ENCODE measurements around the gene B3GALNT2. TPM values are rescaled to one million over a fixed set of nuclear protein-coding genes. Genes with fewer than 3 reads are reported as not detected.

Gene B3GALNT2
- total RNA-seq, 1 experiment from 2014 or later: 60.6 TPM

DNA sequence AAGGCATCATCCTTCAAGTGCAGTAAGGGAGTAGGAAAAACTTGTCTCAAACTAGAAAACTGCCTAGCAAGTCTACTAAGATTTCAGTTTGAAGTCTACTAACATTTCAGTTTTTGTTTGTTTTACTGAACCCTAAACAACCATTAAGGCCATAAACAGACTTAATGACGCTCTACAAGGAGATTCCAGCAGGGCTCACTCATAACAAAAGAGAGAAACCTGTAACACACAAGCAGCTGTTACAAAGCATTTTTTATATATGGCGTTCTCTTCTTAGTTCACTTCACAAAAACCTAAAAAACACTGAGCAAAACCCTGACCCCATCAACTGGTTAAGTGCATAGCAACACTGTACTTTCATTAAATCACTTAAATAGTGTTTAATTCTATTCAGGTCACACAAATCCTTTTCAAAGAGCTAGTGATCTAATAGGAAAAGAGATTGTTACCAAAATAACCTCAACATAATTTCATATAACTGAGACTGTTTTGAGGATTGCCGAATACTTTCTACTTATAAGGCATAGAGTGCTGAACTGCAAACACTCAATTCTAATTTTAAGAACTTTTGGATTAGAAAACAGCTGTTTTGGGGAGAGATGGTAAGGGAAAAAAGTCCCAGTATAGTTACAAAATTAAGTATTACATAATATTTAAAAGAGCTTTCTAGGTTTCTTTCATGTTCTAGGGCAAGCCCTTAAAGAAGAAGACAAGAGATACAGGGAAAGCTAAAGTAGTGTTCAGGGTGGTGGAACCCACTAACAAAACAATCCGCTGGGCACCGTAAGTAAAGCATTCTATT, 1.4 kb downstream of the B3GALNT2 start:
- ChIA-PET POLR2A (ENCODE audit: unreplicated experiment) (interaction anchor here (0.6 kb wide), 1 partner anchor 429 kb away, joined by 3 read pairs; no protein-coding TSS in a partner anchor), CTCF (interaction anchor here (0.6 kb wide), 1 partner anchor 230 kb away, joined by 3 read pairs; no protein-coding TSS in a partner anchor)
- Histone ChIP-seq H3K27ac (peak overlapping the region; percentile 69), H3K4me2 (peak overlapping the region; percentile 83), H3K79me2 (ENCODE audit: low read depth) (peaks cover 68% of the 10 kb centered on the region), H3K36me3 (ENCODE audit: low read depth) (no peaks in the 10 kb centered on the region; the same call in 1 of the 2 replicates), H3K4me1 (replicated peaks; ENCODE audit: insufficient read depth) (peaks cover 38% of the 10 kb centered on the region), H2AFZ (peak overlapping the region; percentile 84), H3K27me3 (ENCODE audit: insufficient read depth, low read depth) (no peaks in the 10 kb centered on the region), H3K9me2 (ENCODE audit: insufficient read depth) (no peaks in the 10 kb centered on the region), H3F3A (ENCODE audit: insufficient read depth, low read depth) (peaks cover 35% of the 10 kb centered on the region), H4K20me1 (ENCODE audit: insufficient read depth) (0 out of 2 replicates have a peak, but pooled peaks cover 4% of the 10 kb centered on the region), H3K4me3 (peak overlapping the region; percentile 77), H3K9me3 (ENCODE audit: insufficient read depth, low read depth) (no peaks in the 10 kb centered on the region)
- DNase-seq: no peak
- TF ChIP-seq, protein P1, sequence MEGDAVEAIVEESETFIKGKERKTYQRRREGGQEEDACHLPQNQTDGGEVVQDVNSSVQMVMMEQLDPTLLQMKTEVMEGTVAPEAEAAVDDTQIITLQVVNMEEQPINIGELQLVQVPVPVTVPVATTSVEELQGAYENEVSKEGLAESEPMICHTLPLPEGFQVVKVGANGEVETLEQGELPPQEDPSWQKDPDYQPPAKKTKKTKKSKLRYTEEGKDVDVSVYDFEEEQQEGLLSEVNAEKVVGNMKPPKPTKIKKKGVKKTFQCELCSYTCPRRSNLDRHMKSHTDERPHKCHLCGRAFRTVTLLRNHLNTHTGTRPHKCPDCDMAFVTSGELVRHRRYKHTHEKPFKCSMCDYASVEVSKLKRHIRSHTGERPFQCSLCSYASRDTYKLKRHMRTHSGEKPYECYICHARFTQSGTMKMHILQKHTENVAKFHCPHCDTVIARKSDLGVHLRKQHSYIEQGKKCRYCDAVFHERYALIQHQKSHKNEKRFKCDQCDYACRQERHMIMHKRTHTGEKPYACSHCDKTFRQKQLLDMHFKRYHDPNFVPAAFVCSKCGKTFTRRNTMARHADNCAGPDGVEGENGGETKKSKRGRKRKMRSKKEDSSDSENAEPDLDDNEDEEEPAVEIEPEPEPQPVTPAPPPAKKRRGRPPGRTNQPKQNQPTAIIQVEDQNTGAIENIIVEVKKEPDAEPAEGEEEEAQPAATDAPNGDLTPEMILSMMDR (conservative IDR thresholded peaks at IDR 0.05): no peak
- TF ChIP-seq EZH2 (IDR thresholded peaks at IDR 0.05; ENCODE audit: low read depth): no peak
- intact Hi-C loops (cut with micrococcal nuclease; ENCODE audit: unreplicated experiment): loop anchor here (5.0 to 10.0 kb wide), 4 partner anchors 136 to 602 kb away; partner anchors contain the start of gene TBCE
- BruUV-seq (replicated peaks): no TSS peak

- H3K4me2 ChIP-seq: peak overlapping the region; percentile 42
- H2AFZ ChIP-seq: no peak overlapping the region
- intact Hi-C loops (cut with micrococcal nuclease; ENCODE audit: unreplicated experiment): loop anchor here (5.0 to 10.0 kb wide), 4 partner anchors 134 to 604 kb away; partner anchors contain the start of gene TBCE
- peak; percentile 15 to 90 for DNase-seq
- H4K20me1 ChIP-seq (ENCODE audit: insufficient read depth): 0 out of 2 replicates have a peak, but pooled peaks cover 12% of the 10 kb centered on the region
- H3K4me1 ChIP-seq (replicated peaks; ENCODE audit: insufficient read depth): peaks cover 31% of the 10 kb centered on the region
- H3K9me2 ChIP-seq (ENCODE audit: insufficient read depth): no peaks in the 10 kb centered on the region
- ChIA-PET POLR2A (ENCODE audit: unreplicated experiment) (no interaction called here), CTCF (no interaction called here)
- H3K4me3 ChIP-seq: no peak overlapping the region
- TF ChIP-seq, protein P1 (conservative IDR thresholded peaks at IDR 0.05): no peak
- no peak for TF ChIP-seq EZH2 (IDR thresholded peaks at IDR 0.05; ENCODE audit: low read depth)
- H3F3A ChIP-seq (ENCODE audit: insufficient read depth, low read depth): peaks cover 28% of the 10 kb centered on the region
- BruUV-seq (replicated peaks): no TSS peak
- H3K79me2 ChIP-seq (ENCODE audit: low read depth): peaks cover 74% of the 10 kb centered on the region
- H3K27ac ChIP-seq: peak overlapping the region; percentile 40
- H3K36me3 ChIP-seq (ENCODE audit: low read depth): no peaks in the 10 kb centered on the region; the same call in 1 of the 2 replicates
- no peaks in the 10 kb centered on the region for H3K27me3 ChIP-seq (ENCODE audit: insufficient read depth, low read depth)
- H3K9me3 ChIP-seq (ENCODE audit: insufficient read depth, low read depth): no peaks in the 10 kb centered on the region
Observed at GRCh38 chr1:235500971-235501540, 3.2 kb downstream of the B3GALNT2 start.

DNA sequence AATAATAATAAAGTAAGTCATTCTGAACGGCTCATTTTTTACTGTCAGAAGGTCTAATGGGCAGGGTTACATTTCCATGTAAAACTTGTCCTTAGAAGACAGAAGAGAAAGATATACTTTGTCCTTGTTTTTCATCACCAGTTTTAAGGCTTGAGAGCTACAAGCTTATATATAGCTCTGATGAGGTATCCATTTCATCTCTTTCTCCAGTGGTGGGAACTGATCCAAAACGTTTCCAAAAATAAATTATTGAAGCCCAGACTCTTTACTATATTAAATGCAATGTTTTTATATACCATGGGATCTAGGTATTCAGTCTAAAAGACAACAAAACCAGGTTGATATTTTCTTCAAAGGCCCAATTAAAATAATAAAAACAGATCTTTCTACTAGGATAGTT, 8.7 kb downstream of the B3GALNT2 start:
- Histone ChIP-seq H3K4me1 (replicated peaks; ENCODE audit: insufficient read depth) (peaks cover 6% of the 10 kb centered on the region), H3K27me3 (ENCODE audit: insufficient read depth, low read depth) (no peaks in the 10 kb centered on the region), H3K4me3 (no peak overlapping the region), H3K79me2 (ENCODE audit: low read depth) (peaks cover 44% of the 10 kb centered on the region), H2AFZ (no peak overlapping the region), H3F3A (ENCODE audit: insufficient read depth, low read depth) (peaks cover under 1% of the 10 kb centered on the region; the same call in 1 of the 2 replicates), H4K20me1 (ENCODE audit: insufficient read depth) (0 out of 2 replicates have a peak, but pooled peaks cover 11% of the 10 kb centered on the region), H3K9me3 (ENCODE audit: insufficient read depth, low read depth) (no peaks in the 10 kb centered on the region), H3K36me3 (ENCODE audit: low read depth) (peaks cover 19% of the 10 kb centered on the region), H3K27ac (no peak overlapping the region), H3K4me2 (no peak overlapping the region), H3K9me2 (ENCODE audit: insufficient read depth) (no peaks in the 10 kb centered on the region)
- DNase-seq: no peak
- intact Hi-C loops (cut with micrococcal nuclease; ENCODE audit: unreplicated experiment): no loop called here
- no peak for TF ChIP-seq EZH2 (IDR thresholded peaks at IDR 0.05; ENCODE audit: low read depth)
- TF ChIP-seq, protein P1 (conservative IDR thresholded peaks at IDR 0.05): no peak
- BruUV-seq (replicated peaks): no TSS peak
- ChIA-PET POLR2A (ENCODE audit: unreplicated experiment) (interaction anchor here (0.6 kb wide), 1 partner anchor 287 kb away, joined by 11 read pairs; no protein-coding TSS in a partner anchor), CTCF (interaction anchor here (0.7 kb wide), 1 partner anchor 10 kb away, joined by 7 read pairs; no protein-coding TSS in a partner anchor)
